Esophagus muscularis mucosa (tissue), 4 donors: ENCODE measurements around the gene PPT1. TPM values are rescaled to one million over a fixed set of nuclear protein-coding genes. Genes with fewer than 3 reads are reported as not detected.
A peak's percentile ranks its signal among the peaks of the same experiment; 100 is the strongest.

Source experiments
- DNase-seq: peaks from one replicate; pipeline ENCODE4 v3.0.0-alpha.2; 2017; ENCODE audit errors: extremely low spot score
- H3K27ac ChIP-seq, 4 donors: fragments of 200-600 bp; sonication (generic); replicated peaks in 1 of 4; 1 replicate in 3 of 4; 2 replicates in 1 of 4; pipeline ENCODE4 v1.5.1; 2016 to 2019; ENCODE audit warnings: mild to moderate bottlenecking in 1 of 4
- H3K27me3 ChIP-seq, 4 donors: fragments of 200-600 bp; sonication (generic); one replicate each; pipeline versions ENCODE4 v1.5.1 to v1.6.0; 2016 to 2019
- H3K36me3 ChIP-seq, 4 donors: fragments of 200-600 bp; sonication (generic); one replicate each; pipeline ENCODE4 v1.5.1; 2016 to 2019
- H3K4me1 ChIP-seq, 4 donors: fragments of 200-600 bp; sonication (generic); one replicate each; pipeline ENCODE4 v1.5.1; 2016 to 2019
- H3K4me3 ChIP-seq, 4 donors: fragments of 200-600 bp; sonication (generic); 1 replicate in 2 of 4; 2 replicates in 2 of 4; pipeline ENCODE4 v1.5.1; 2016 to 2019; ENCODE audit warnings: mild to moderate bottlenecking in 4 of 4, moderate library complexity in 1 of 4
- H3K9me3 ChIP-seq, 4 donors: fragments of 200-600 bp; sonication (generic); 1 replicate in 3 of 4; 2 replicates in 1 of 4; pipeline ENCODE4 v1.5.1; 2016 to 2019
- EP300 ChIP-seq: sonication (generic); formaldehyde crosslinking; IDR thresholded peaks from one replicate; pipeline ENCODE4 v1.6.1; 2017; ENCODE audit warnings: antibody characterized with exemption
- POLR2A ChIP-seq: fragments of 450-650 bp; IDR thresholded peaks from one replicate; pipeline ENCODE4 v1.6.1; 2017; ENCODE audit warnings: antibody characterized with exemption, moderate library complexity, mild to moderate bottlenecking, low read depth
- POLR2AphosphoS5 ChIP-seq, 2 donors: sonication (generic); formaldehyde crosslinking; IDR thresholded peaks; one replicate each; pipeline ENCODE4 v1.6.1; 2017; ENCODE audit warnings: antibody characterized with exemption in 2 of 2
- WGBS: methylation state at CpG from one replicate; pipeline ENCODE4 v1.1.5; 2018; 5-methylcytosine and 5-hydroxymethylcytosine counted together
- intact Hi-C: fragments of 100-400 bp; cut with DNase I; formaldehyde crosslinking; loops from one replicate; pipeline ENCODE4 v1.15.1; 2023
- total RNA-seq, 4 donors: library from RNA; depleted of rRNA; stranded (reverse); fragments of >200 nt; gene quantifications; one replicate each; pipeline versions ENCODE4 v1.1.0 to v1.2.1, GENCODE V29; 2016
- TF ChIP-seq, protein P1 (sequence below), 3 experiments: fragments of 200-600 bp in 2 of 3; fragments of 450-650 bp in 1 of 3; sonication (generic) in 2 of 3; IDR thresholded peaks; one replicate each; pipeline ENCODE4 v1.5.1; 2017 to 2019; ENCODE audit warnings: antibody characterized with exemption in 3 of 3, mild to moderate bottlenecking in 2 of 3, moderate library complexity in 1 of 3

PPT1 gene
- total RNA-seq, 4 donors from 2014 or later, result 44.1 to 75.2 (median 50.0) TPM

DNA sequence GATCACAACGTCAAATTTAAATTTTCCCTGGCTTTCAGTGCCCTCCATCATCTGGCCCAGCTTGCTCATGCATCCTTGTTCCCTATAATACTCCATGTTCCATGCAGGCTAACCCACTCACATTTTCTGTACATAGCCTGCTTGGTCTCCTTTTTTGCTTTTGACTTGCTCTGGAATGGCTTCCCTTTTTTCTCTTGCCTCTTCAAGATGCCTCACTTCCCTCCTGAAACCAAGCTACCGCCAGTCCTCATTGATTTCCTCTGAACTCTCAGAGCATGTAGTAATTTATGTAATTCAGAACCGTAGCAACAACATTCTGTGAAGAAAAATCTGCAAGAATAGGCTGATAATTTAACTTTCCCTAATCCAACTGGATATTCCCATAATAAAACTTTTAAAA lies 46.2 kb downstream of the PPT1 start:
- WGBS, result 74% methylated on average over 3 of the region's 3 CpGs
- H3K27me3 ChIP-seq, result no peaks in the 10 kb centered on the region
- peak overlapping the region; percentile 46 to 98 (median 78) for H3K27ac ChIP-seq
- no peak for DNase-seq
- peaks cover 0 to 18% (median 3%) of the 10 kb centered on the region in 4 donors for H3K36me3 ChIP-seq
- no peak overlapping the region for H3K4me3 ChIP-seq
- H3K9me3 ChIP-seq, result no peaks in the 10 kb centered on the region
- H3K4me1 ChIP-seq, result peaks cover 61 to 99% (median 98%) of the 10 kb centered on the region in 4 donors
- intact Hi-C loops, result no loop called here
- TF ChIP-seq, protein P1, sequence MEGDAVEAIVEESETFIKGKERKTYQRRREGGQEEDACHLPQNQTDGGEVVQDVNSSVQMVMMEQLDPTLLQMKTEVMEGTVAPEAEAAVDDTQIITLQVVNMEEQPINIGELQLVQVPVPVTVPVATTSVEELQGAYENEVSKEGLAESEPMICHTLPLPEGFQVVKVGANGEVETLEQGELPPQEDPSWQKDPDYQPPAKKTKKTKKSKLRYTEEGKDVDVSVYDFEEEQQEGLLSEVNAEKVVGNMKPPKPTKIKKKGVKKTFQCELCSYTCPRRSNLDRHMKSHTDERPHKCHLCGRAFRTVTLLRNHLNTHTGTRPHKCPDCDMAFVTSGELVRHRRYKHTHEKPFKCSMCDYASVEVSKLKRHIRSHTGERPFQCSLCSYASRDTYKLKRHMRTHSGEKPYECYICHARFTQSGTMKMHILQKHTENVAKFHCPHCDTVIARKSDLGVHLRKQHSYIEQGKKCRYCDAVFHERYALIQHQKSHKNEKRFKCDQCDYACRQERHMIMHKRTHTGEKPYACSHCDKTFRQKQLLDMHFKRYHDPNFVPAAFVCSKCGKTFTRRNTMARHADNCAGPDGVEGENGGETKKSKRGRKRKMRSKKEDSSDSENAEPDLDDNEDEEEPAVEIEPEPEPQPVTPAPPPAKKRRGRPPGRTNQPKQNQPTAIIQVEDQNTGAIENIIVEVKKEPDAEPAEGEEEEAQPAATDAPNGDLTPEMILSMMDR (IDR thresholded peaks at IDR 0.05), result no peak
- no peak for TF ChIP-seq EP300
- no peak for TF ChIP-seq POLR2A
- no peak for TF ChIP-seq POLR2AphosphoS5 (IDR thresholded peaks at IDR 0.05)

DNA sequence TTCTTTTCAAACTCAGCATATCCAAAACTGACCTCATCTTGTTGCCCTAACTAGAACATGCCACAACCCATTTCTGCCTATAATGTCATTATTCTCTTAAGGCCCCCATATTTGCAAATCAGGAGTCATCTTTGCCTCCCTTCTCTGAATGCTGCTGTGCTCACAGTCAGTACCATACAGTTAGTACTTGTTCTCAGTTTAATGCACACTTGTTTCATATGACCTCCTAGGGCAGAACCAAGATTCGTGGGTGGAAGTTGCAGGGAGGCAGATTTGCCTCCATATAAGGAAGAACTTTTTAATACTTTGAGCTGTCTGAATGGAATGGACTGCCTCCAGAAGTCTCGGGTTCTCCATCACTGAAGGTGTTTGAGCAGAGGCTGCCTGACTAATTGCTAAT lies 47.3 kb downstream of the PPT1 start:
- TF ChIP-seq, protein P1 (IDR thresholded peaks at IDR 0.05), result no peak
- TF ChIP-seq POLR2A (no peak), EP300 (peak; percentile 42), POLR2AphosphoS5 (IDR thresholded peaks at IDR 0.05) (peak; percentile 74 to 85)
- peaks cover 68 to 99% (median 98%) of the 10 kb centered on the region in 4 donors for H3K4me1 ChIP-seq
- H3K36me3 ChIP-seq, result peaks cover 0 to 18% (median 3%) of the 10 kb centered on the region in 4 donors
- no peak overlapping the region for H3K4me3 ChIP-seq
- DNase-seq, result no peak
- H3K9me3 ChIP-seq, result no peaks in the 10 kb centered on the region
- 19% methylated on average over 2 of the region's 2 CpGs for WGBS
- H3K27me3 ChIP-seq, result no peaks in the 10 kb centered on the region
- intact Hi-C loops, result no loop called here
- H3K27ac ChIP-seq, result peak overlapping the region; percentile 74 to 98 (median 82)

DNA sequence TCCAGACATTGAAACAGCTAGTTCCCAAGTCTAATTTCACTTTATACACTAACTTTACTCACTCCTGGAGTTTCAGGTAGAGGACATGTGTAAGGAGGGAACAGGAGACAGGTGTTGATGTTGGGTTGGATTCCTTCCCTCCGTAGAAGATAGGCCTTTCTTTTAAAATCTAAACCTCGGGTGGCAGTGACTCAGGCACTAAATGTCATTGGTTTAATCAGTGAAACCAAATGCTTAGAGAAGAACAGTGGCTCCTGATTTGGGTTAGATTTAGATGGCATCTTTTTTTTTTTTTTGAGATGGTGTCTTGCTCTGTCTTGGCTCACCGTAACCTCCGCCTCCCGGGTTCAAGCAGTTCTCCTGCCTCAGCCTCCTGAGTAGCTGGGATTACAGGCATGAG lies 49.3 kb downstream of the PPT1 start:
- no peak for DNase-seq
- WGBS, result 89% methylated on average over 5 of the region's 5 CpGs
- Histone ChIP-seq H3K4me3 (no peak overlapping the region), H3K27ac (peak overlapping the region; percentile 74 to 98 (median 82)), H3K4me1 (peaks cover 69 to 99% (median 97%) of the 10 kb centered on the region in 4 donors), H3K27me3 (no peaks in the 10 kb centered on the region), H3K36me3 (peaks cover 0 to 18% (median 3%) of the 10 kb centered on the region in 4 donors), H3K9me3 (no peaks in the 10 kb centered on the region)
- TF ChIP-seq EP300 (no peak), POLR2A (no peak), POLR2AphosphoS5 (IDR thresholded peaks at IDR 0.05) (no peak)
- TF ChIP-seq, protein P1 (IDR thresholded peaks at IDR 0.05), result no peak
- intact Hi-C loops, result no loop called here

DNA sequence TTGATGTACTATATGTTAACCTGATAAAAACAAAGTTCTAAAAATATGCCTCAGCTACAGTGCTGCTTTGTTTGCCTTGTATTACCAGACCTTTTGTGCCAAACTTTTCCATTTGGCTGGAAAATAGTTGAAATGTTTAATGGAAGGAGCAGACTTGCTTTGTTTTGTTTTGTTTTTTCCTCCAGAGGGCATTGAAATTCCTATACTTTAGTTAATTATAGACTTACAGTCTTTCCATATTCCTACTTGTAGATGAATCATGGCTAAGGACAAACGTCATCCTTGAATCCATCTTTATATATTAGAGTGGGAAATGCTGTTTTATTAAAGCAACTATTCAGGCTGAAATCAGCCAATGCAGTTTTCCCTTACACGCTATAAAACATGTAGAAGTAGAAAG lies 49.8 kb downstream of the PPT1 start:
- intact Hi-C loops, result no loop called here
- Histone ChIP-seq H3K27me3 (no peaks in the 10 kb centered on the region), H3K9me3 (no peaks in the 10 kb centered on the region), H3K36me3 (peaks cover 0 to 18% (median 3%) of the 10 kb centered on the region in 4 donors), H3K4me1 (peaks cover 69 to 99% (median 97%) of the 10 kb centered on the region in 4 donors), H3K4me3 (no peak overlapping the region), H3K27ac (peak overlapping the region; percentile 74 to 98 (median 82))
- no peak for DNase-seq
- 22% methylated on average over 2 of the region's 2 CpGs for WGBS
- no peak for TF ChIP-seq EP300
- no peak for TF ChIP-seq POLR2A
- TF ChIP-seq, protein P1 (IDR thresholded peaks at IDR 0.05), result no peak
- no peak for TF ChIP-seq POLR2AphosphoS5 (IDR thresholded peaks at IDR 0.05)

DNA sequence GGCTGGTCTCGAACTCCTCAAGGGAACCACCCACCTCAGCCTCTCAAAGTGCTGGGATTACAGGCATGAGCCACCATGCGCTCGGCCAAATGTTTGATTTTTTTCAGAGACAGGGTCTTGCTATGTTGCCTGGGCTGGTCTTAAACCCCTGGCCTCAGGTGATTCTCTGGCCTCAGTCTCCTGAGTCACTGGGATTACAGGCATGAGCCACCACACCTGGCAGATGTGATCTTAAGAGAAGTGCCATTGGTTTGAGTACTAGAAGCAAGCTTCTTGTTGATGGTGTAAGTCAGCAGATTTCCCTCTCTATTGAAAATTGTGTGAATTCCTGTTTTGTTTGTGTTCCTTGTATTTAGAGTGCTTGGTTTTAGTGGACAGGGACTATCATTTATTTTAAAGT lies 51.3 kb downstream of the PPT1 start:
- Histone ChIP-seq H3K27ac (peak overlapping the region; percentile 58 to 98 (median 78)), H3K4me3 (no peak overlapping the region), H3K9me3 (no peaks in the 10 kb centered on the region), H3K27me3 (no peaks in the 10 kb centered on the region), H3K36me3 (peaks cover 0 to 12% (median 1%) of the 10 kb centered on the region in 4 donors), H3K4me1 (peaks cover 70 to 97% (median 92%) of the 10 kb centered on the region in 4 donors)
- no peak for TF ChIP-seq POLR2A
- TF ChIP-seq, protein P1 (IDR thresholded peaks at IDR 0.05), result no peak
- no peak for TF ChIP-seq EP300
- no peak for TF ChIP-seq POLR2AphosphoS5 (IDR thresholded peaks at IDR 0.05)
- no peak for DNase-seq
- intact Hi-C loops, result no loop called here
- WGBS, result 90% methylated on average over 3 of the region's 3 CpGs
